B cell (primary cell): ENCODE measurements around the gene KRT34. TPM values are rescaled to one million over a fixed set of nuclear protein-coding genes. Genes with fewer than 3 reads are reported as not detected.

ENCODE experiments used
- ATAC-seq: fragments of 200-7000 bp; cut with Tn5 transposase; one replicate; pipeline ENCODE4 v1.10.0; 2021; ENCODE audit warnings: low read depth, mild to moderate bottlenecking, moderate number of reproducible peaks, moderate library complexity
- CTCF ChIA-PET: fragments of 350-600 bp; sonication (Branson Sonifier 250); formaldehyde crosslinking; loops from one replicate; lab custom pipeline; 2021; ENCODE audit warnings: antibody characterized with exemption, inconsistent platforms; lab: Charles Lee
- POLR2A ChIA-PET: fragments of 350-600 bp; sonication (Branson Sonifier 250); formaldehyde crosslinking; loops from one replicate; lab custom pipeline; 2021; ENCODE audit warnings: antibody characterized with exemption; lab: Charles Lee
- DNase-seq: peaks from one replicate; pipeline ENCODE4 v3.0.0; 2013
- H2AFZ ChIP-seq: 2 replicates; pipeline ENCODE4 v1.6.1; 2012; ENCODE audit warnings: mild to moderate bottlenecking, low read depth, low read length; ENCODE audit not compliant: insufficient read depth, poor library complexity, severe bottlenecking
- H3K27ac ChIP-seq, 2 donors: 1 replicate in 1 of 2; 2 replicates in 1 of 2; pipeline ENCODE4 v1.5.1; 2012 to 2013; ENCODE audit warnings: low read length in 2 of 2, mild to moderate bottlenecking in 2 of 2, moderate library complexity in 1 of 2
- H3K27me3 ChIP-seq, 4 experiments: fragments of 200-600 bp in 1 of 4; sonication (generic) in 1 of 4; replicated peaks in 1 of 4; 1 replicate in 2 of 4; 2 replicates in 2 of 4; pipeline versions ENCODE4 v1.6.1 to v1.7.0; 2013 to 2016; ENCODE audit warnings: low read length in 3 of 4, mild to moderate bottlenecking in 2 of 4, mixed read lengths in 1 of 4, moderate library complexity in 1 of 4; ENCODE audit not compliant: insufficient read depth in 4 of 4, control insufficient read depth in 3 of 4; ENCODE audit errors: control extremely low read depth in 1 of 4
- H3K36me3 ChIP-seq, 2 experiments: replicated peaks in 1 of 2; 1 replicate in 1 of 2; 2 replicates in 1 of 2; pipeline versions ENCODE4 v1.6.1 to v1.7.1; 2013; ENCODE audit warnings: low read length in 1 of 2; ENCODE audit not compliant: insufficient read depth in 2 of 2, control insufficient read depth in 1 of 2; ENCODE audit errors: control extremely low read depth in 1 of 2, extremely low read depth in 1 of 2
- H3K4me1 ChIP-seq, 2 donors: fragments of 200-600 bp in 1 of 2; sonication (generic) in 1 of 2; 1 replicate in 1 of 2; 2 replicates in 1 of 2; pipeline versions ENCODE4 v1.5.1 to v1.6.1; 2013 to 2017; ENCODE audit warnings: low read length in 2 of 2; ENCODE audit not compliant: control insufficient read depth in 2 of 2, insufficient read depth in 2 of 2
- H3K4me2 ChIP-seq: replicated peaks from 2 replicates; pipeline ENCODE3; 2012; ENCODE audit warnings: mild to moderate bottlenecking, low read depth, low read length; ENCODE audit not compliant: poor library complexity, severe bottlenecking
- H3K4me3 ChIP-seq, 5 experiments: fragments of 200-600 bp in 1 of 5; sonication (generic) in 1 of 5; 1 replicate in 3 of 5; 2 replicates in 2 of 5; pipeline versions ENCODE4 v1.5.1 to v1.7.0; 2011 to 2016; ENCODE audit warnings: low read length in 4 of 5, mild to moderate bottlenecking in 4 of 5, low read depth in 2 of 5, control low read depth in 1 of 5, moderate library complexity in 1 of 5; ENCODE audit not compliant: insufficient read depth in 1 of 5; ENCODE audit errors: control extremely low read depth in 1 of 5, extremely low read depth in 1 of 5
- H3K79me2 ChIP-seq: fragments of 200-600 bp; sonication (generic); one replicate; pipeline ENCODE4 v1.6.0; 2016; ENCODE audit warnings: low read length; ENCODE audit not compliant: control insufficient read depth, insufficient read depth
- H3K9ac ChIP-seq: fragments of 200-600 bp; sonication (generic); 2 replicates; pipeline ENCODE4 v1.6.1; 2017; ENCODE audit warnings: mild to moderate bottlenecking, low read length, moderate library complexity
- H3K9me3 ChIP-seq, 3 donors: one replicate each; pipeline versions ENCODE4 v1.6.1 to v1.7.1; 2013; ENCODE audit warnings: low read length in 2 of 3; ENCODE audit not compliant: control insufficient read depth in 2 of 3, insufficient read depth in 1 of 3; ENCODE audit errors: control extremely low read depth in 1 of 3
- H4K20me1 ChIP-seq: 2 replicates; pipeline ENCODE4 v1.6.0; 2012; ENCODE audit warnings: mild to moderate bottlenecking, low read length; ENCODE audit not compliant: insufficient read depth, control insufficient read depth, poor library complexity, severe bottlenecking
- H3K27ac Mint-ChIP-seq: one replicate; pipeline ENCODE4 v1.8.0; 2021; ENCODE audit warnings: mixed read lengths
- H3K27me3 Mint-ChIP-seq: one replicate; pipeline ENCODE4 v1.8.0; 2021; ENCODE audit warnings: mixed read lengths
- H3K4me1 Mint-ChIP-seq: one replicate; pipeline ENCODE4 v1.8.0; 2021; ENCODE audit warnings: mixed read lengths
- H3K4me3 Mint-ChIP-seq: one replicate; pipeline ENCODE4 v1.8.0; 2021; ENCODE audit warnings: mixed read lengths
- H3K9me3 Mint-ChIP-seq: one replicate; pipeline ENCODE4 v1.8.0; 2022; ENCODE audit warnings: mixed read lengths; ENCODE audit not compliant: insufficient read depth
- EZH2 ChIP-seq: IDR thresholded peaks from 2 replicates; pipeline ENCODE4 v1.6.1; 2012; ENCODE audit warnings: borderline replicate concordance, low read depth, mild to moderate bottlenecking, moderate library complexity, low read length; ENCODE audit not compliant: insufficient read depth, poor library complexity, severe bottlenecking
- WGBS: methylation state at CpG from one replicate; pipeline ENCODE4 v1.1.5; 2013; ENCODE audit warnings: missing lambda C conversion rate; ENCODE audit not compliant: insufficient coverage; 5-methylcytosine and 5-hydroxymethylcytosine counted together
- intact Hi-C: fragments of 100-400 bp; cut with micrococcal nuclease; formaldehyde crosslinking; loops from one replicate; pipeline ENCODE4 v1.10.0; 2022
- polyA plus RNA-seq: library from polyadenylated mRNA; depleted of rRNA; stranded (reverse); fragments of >200 nt; gene quantifications from 2 replicates; pipeline ENCODE4 v1.2.3, GENCODE V29; 2012
- total RNA-seq, 2 donors: library from RNA; stranded (reverse); fragments of 120-200 nt in 1 of 2; gene quantifications; 1 replicate in 1 of 2; 2 replicates in 1 of 2; pipeline versions ENCODE4 v1.2.3 to v1.2.4, GENCODE V29; 2013 to 2022
- TF ChIP-seq, protein P1 (sequence below): fragments of 200-600 bp; IDR thresholded peaks from one replicate; pipeline ENCODE4 v1.8.0; 2022; ENCODE audit warnings: antibody characterized with exemption, mild to moderate bottlenecking

The KRT34 gene
- total and polyA plus RNA-seq, 2 donors (not counting 1 experiment from before 2014, with no cell fraction given) = not detected

DNA sequence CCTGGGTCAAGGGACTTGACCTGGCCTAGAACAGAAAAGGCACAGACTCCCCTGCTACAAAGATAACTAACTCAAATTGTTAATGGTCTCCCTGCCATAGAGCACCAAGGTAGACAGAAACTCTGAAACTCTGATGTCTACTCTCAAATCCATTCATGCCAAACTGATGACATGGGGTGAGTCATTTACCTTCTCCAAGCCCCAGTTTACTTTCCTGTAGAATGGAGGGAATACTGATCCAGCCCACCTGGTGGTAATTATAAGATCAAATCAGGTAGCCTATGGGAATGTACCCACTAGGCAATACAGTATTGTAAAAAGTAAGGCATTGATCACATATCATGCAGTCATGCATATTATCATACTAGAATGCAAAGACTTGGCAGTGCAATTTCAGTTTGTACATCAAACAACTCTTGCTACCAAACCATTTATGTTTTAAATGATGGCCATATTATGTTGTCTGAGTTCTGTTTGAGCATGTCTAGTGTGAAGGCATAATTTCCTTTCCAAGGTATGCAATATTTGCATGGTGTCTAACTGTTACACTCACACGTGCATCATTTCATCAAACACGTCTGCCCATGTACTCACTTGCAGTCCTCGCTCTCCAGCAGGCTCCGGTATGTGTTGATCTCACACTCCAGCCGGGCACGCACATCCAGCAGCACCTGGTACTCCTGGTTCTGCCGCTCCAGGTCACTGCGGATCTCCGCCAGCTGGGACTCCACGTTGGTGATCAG lies 12.3 kb upstream of the KRT34 start:
- H2AFZ ChIP-seq = no peak overlapping the region
- DNase-seq (no peak), ATAC-seq (no peak)
- Mint-ChIP-seq H3K4me1 (no peaks in the 10 kb centered on the region), H3K27ac (no peak overlapping the region), H3K27me3 (peaks cover 55% of the 10 kb centered on the region), H3K9me3 (no peaks in the 10 kb centered on the region), H3K4me3 (no peak overlapping the region)
- H3K9me3 ChIP-seq = no peaks in the 10 kb centered on the region
- WGBS = 89% methylated on average over 10 of the region's 10 CpGs
- no peak overlapping the region for H3K4me3 ChIP-seq
- TF ChIP-seq, protein P1, sequence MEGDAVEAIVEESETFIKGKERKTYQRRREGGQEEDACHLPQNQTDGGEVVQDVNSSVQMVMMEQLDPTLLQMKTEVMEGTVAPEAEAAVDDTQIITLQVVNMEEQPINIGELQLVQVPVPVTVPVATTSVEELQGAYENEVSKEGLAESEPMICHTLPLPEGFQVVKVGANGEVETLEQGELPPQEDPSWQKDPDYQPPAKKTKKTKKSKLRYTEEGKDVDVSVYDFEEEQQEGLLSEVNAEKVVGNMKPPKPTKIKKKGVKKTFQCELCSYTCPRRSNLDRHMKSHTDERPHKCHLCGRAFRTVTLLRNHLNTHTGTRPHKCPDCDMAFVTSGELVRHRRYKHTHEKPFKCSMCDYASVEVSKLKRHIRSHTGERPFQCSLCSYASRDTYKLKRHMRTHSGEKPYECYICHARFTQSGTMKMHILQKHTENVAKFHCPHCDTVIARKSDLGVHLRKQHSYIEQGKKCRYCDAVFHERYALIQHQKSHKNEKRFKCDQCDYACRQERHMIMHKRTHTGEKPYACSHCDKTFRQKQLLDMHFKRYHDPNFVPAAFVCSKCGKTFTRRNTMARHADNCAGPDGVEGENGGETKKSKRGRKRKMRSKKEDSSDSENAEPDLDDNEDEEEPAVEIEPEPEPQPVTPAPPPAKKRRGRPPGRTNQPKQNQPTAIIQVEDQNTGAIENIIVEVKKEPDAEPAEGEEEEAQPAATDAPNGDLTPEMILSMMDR = no peak
- no peak for TF ChIP-seq EZH2
- no peaks in the 10 kb centered on the region for H3K79me2 ChIP-seq
- H3K36me3 ChIP-seq = no peaks in the 10 kb centered on the region
- H3K4me1 ChIP-seq = no peaks in the 10 kb centered on the region
- POLR2A ChIA-PET = no interaction called here
- no peaks in the 10 kb centered on the region for H4K20me1 ChIP-seq
- no peak overlapping the region for H3K4me2 ChIP-seq
- H3K27me3 ChIP-seq = peaks cover 0 to 7% (median 1%) of the 10 kb centered on the region in 4 experiments
- CTCF ChIA-PET = no interaction called here
- no peak overlapping the region for H3K9ac ChIP-seq
- intact Hi-C loops = no loop called here
- no peak overlapping the region for H3K27ac ChIP-seq

DNA sequence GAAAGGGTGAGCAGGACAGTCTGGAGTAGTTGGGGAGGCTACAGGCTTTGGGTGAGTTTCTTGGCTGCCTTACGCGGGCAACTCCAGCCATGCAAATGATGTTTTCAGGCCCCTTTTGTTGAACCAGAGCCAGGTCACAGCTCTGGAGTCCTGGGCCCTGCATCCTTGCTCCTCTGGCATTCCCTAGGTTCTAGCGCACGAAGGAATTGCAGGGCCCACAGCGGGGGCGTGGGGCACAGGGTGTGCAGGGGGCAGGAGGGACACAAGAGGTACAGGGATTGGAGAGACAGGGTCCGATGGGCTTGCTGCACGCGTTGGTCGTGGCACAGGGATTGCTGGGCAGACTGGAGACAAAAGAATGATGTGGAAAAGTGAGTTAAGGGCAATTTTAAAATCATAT lies 11.7 kb upstream of the KRT34 start:
- no peaks in the 10 kb centered on the region for H3K36me3 ChIP-seq
- ATAC-seq (no peak), DNase-seq (no peak)
- H4K20me1 ChIP-seq = no peaks in the 10 kb centered on the region
- 93% methylated on average over 10 of the region's 10 CpGs for WGBS
- H3K9ac ChIP-seq = no peak overlapping the region
- H3K4me3 ChIP-seq = no peak overlapping the region
- no peaks in the 10 kb centered on the region for H3K9me3 Mint-ChIP-seq
- H2AFZ ChIP-seq = no peak overlapping the region
- no peaks in the 10 kb centered on the region for H3K9me3 ChIP-seq
- POLR2A ChIA-PET = no interaction called here
- TF ChIP-seq, protein P1 = no peak
- TF ChIP-seq EZH2 = no peak
- H3K79me2 ChIP-seq = no peaks in the 10 kb centered on the region
- H3K27me3 ChIP-seq = peaks cover 0 to 7% (median 1%) of the 10 kb centered on the region in 4 experiments
- no peaks in the 10 kb centered on the region for H3K4me1 Mint-ChIP-seq
- H3K4me2 ChIP-seq = no peak overlapping the region
- H3K27me3 Mint-ChIP-seq = peaks cover 51% of the 10 kb centered on the region
- H3K4me3 Mint-ChIP-seq = no peak overlapping the region
- CTCF ChIA-PET = no interaction called here
- no peak overlapping the region for H3K27ac ChIP-seq
- intact Hi-C loops = no loop called here
- H3K27ac Mint-ChIP-seq = no peak overlapping the region
- no peaks in the 10 kb centered on the region for H3K4me1 ChIP-seq
